ENCODE measurements around the gene CDIP1. TPM values are rescaled to one million over a fixed set of nuclear protein-coding genes. Genes with fewer than 3 reads are reported as not detected.

Gene CDIP1
- total RNA-seq, 1 donor from 2014 or later: 64.7 TPM

DNA sequence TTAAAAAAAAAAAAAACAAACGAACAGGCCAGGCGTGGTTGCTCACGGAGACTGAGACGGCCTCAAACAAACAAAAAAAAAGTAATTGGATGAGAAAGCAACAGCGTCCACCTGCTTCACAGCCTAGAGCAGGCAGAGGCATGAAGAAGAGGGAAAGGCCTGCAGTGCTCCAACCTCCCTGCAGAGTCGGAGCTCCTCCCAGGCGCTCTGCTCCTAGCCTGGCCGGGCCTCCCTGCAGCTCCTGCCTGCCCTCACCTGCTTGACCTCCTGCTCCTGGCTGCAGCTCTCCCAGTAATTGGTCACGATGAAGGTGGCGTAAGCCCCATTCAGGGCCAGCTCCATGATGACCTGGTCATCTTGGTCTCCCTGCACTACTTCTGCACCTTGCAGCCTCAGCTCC is 69.6 kb downstream of the CDIP1 start:
- Mint-ChIP-seq H3K4me1 (ENCODE audit: low read depth, unreplicated experiment) (peaks cover 6% of the 10 kb centered on the region), H3K27me3 (ENCODE audit: low read depth, unreplicated experiment) (no peaks in the 10 kb centered on the region), H3K9me3 (ENCODE audit: unreplicated experiment) (peaks cover 1% of the 10 kb centered on the region), H3K36me3 (ENCODE audit: low read depth, unreplicated experiment) (peaks cover 18% of the 10 kb centered on the region), H3K4me3 (ENCODE audit: unreplicated experiment) (no peak overlapping the region), H3K27ac (ENCODE audit: unreplicated experiment) (no peak overlapping the region)
- Histone ChIP-seq H3K79me2 (ENCODE audit: insufficient read depth, low read length) (peaks cover 5% of the 10 kb centered on the region), H3K4me1 (ENCODE audit: insufficient read depth, low read length) (peaks cover 12% of the 10 kb centered on the region), H3K4me3 (ENCODE audit: insufficient read depth, low read depth, low read length) (no peak overlapping the region), H3K27me3 (ENCODE audit: insufficient read depth, low read length) (no peaks in the 10 kb centered on the region), H2AFZ (ENCODE audit: low read depth, low read length) (no peak overlapping the region), H3K27ac (ENCODE audit: low read depth, low read length) (no peak overlapping the region), H3K36me3 (ENCODE audit: insufficient read depth, low read length) (no peaks in the 10 kb centered on the region), H3K4me2 (ENCODE audit: low read length) (no peak overlapping the region), H3K9ac (ENCODE audit: low read length) (no peak overlapping the region), H4K20me1 (ENCODE audit: insufficient read depth, low read length) (no peaks in the 10 kb centered on the region), H3K9me3 (ENCODE audit: insufficient read depth, low read depth, low read length) (no peaks in the 10 kb centered on the region)
- no peak for FAIRE-seq
- DNase-seq (ENCODE audit: low read depth): no peak
- TF ChIP-seq CTCF (IDR thresholded peaks at IDR 0.05; ENCODE audit: insufficient read depth, low read depth, low read length) (no peak), EZH2 (IDR thresholded peaks at IDR 0.05; ENCODE audit: insufficient read depth, low read length) (no peak)

GRCh38 chr16:4467916-4468315 is 70.7 kb downstream of the CDIP1 start:
- Mint-ChIP-seq H3K4me1 (ENCODE audit: low read depth, unreplicated experiment) (peaks cover 12% of the 10 kb centered on the region), H3K36me3 (ENCODE audit: low read depth, unreplicated experiment) (peaks cover 17% of the 10 kb centered on the region), H3K9me3 (ENCODE audit: unreplicated experiment) (peaks cover 1% of the 10 kb centered on the region), H3K27me3 (ENCODE audit: low read depth, unreplicated experiment) (no peaks in the 10 kb centered on the region), H3K27ac (ENCODE audit: unreplicated experiment) (no peak overlapping the region), H3K4me3 (ENCODE audit: unreplicated experiment) (no peak overlapping the region)
- Histone ChIP-seq H3K4me1 (ENCODE audit: insufficient read depth, low read length) (peaks cover 12% of the 10 kb centered on the region), H3K9me3 (ENCODE audit: insufficient read depth, low read depth, low read length) (no peaks in the 10 kb centered on the region), H2AFZ (ENCODE audit: low read depth, low read length) (no peak overlapping the region), H3K4me2 (ENCODE audit: low read length) (no peak overlapping the region), H3K79me2 (ENCODE audit: insufficient read depth, low read length) (no peaks in the 10 kb centered on the region), H3K4me3 (ENCODE audit: insufficient read depth, low read depth, low read length) (no peak overlapping the region), H3K27me3 (ENCODE audit: insufficient read depth, low read length) (no peaks in the 10 kb centered on the region), H3K36me3 (ENCODE audit: insufficient read depth, low read length) (no peaks in the 10 kb centered on the region), H4K20me1 (ENCODE audit: insufficient read depth, low read length) (peaks cover 5% of the 10 kb centered on the region), H3K27ac (ENCODE audit: low read depth, low read length) (no peak overlapping the region), H3K9ac (ENCODE audit: low read length) (no peak overlapping the region)
- FAIRE-seq (no peak), DNase-seq (ENCODE audit: low read depth) (no peak)
- TF ChIP-seq CTCF (IDR thresholded peaks at IDR 0.05; ENCODE audit: insufficient read depth, low read depth, low read length): no peak
- TF ChIP-seq EZH2 (IDR thresholded peaks at IDR 0.05; ENCODE audit: insufficient read depth, low read length): no peak

GRCh38 chr16:4465977-4466779 is 72.4 kb downstream of the CDIP1 start:
- Histone ChIP-seq H3K27ac (ENCODE audit: low read depth, low read length) (no peak overlapping the region), H3K9ac (ENCODE audit: low read length) (no peak overlapping the region), H3K79me2 (ENCODE audit: insufficient read depth, low read length) (no peaks in the 10 kb centered on the region), H3K36me3 (ENCODE audit: insufficient read depth, low read length) (no peaks in the 10 kb centered on the region), H3K4me3 (ENCODE audit: insufficient read depth, low read depth, low read length) (no peak overlapping the region), H3K9me3 (ENCODE audit: insufficient read depth, low read depth, low read length) (no peaks in the 10 kb centered on the region), H2AFZ (ENCODE audit: low read depth, low read length) (no peak overlapping the region), H3K4me2 (ENCODE audit: low read length) (no peak overlapping the region), H3K4me1 (ENCODE audit: insufficient read depth, low read length) (peaks cover 12% of the 10 kb centered on the region), H3K27me3 (ENCODE audit: insufficient read depth, low read length) (no peaks in the 10 kb centered on the region), H4K20me1 (ENCODE audit: insufficient read depth, low read length) (peaks cover 5% of the 10 kb centered on the region)
- H3K27ac Mint-ChIP-seq (ENCODE audit: unreplicated experiment): no peak overlapping the region
- FAIRE-seq: no peak
- no peaks in the 10 kb centered on the region for H3K27me3 Mint-ChIP-seq (ENCODE audit: low read depth, unreplicated experiment)
- H3K9me3 Mint-ChIP-seq (ENCODE audit: unreplicated experiment): peaks cover 1% of the 10 kb centered on the region
- H3K36me3 Mint-ChIP-seq (ENCODE audit: low read depth, unreplicated experiment): peaks cover 17% of the 10 kb centered on the region
- TF ChIP-seq EZH2 (IDR thresholded peaks at IDR 0.05; ENCODE audit: insufficient read depth, low read length): no peak
- TF ChIP-seq CTCF (IDR thresholded peaks at IDR 0.05; ENCODE audit: insufficient read depth, low read depth, low read length): no peak
- no peak overlapping the region for H3K4me3 Mint-ChIP-seq (ENCODE audit: unreplicated experiment)
- no peak for DNase-seq (ENCODE audit: low read depth)
- H3K4me1 Mint-ChIP-seq (ENCODE audit: low read depth, unreplicated experiment): peaks cover 12% of the 10 kb centered on the region
